MM.1S (cell line): Measurements from ENCODE around the gene CCND2.

Experiments used
- DNase-seq: peaks from one replicate; pipeline ENCODE4 v3.0.0-alpha.2; 2015
- H2AFZ ChIP-seq: fragments of 300-600 bp; sonication (generic); 2 replicates; pipeline ENCODE4 v1.6.0; 2016; ENCODE audit warnings: antibody characterized with exemption, low read length
- H3F3A ChIP-seq: fragments of 300-600 bp; sonication (generic); 2 replicates; pipeline ENCODE4 v1.6.1; 2016; ENCODE audit warnings: mild to moderate bottlenecking, antibody characterized with exemption, low read length, moderate library complexity, mixed read lengths; ENCODE audit not compliant: insufficient read depth
- H3K27ac ChIP-seq: fragments of 300-600 bp; sonication (generic); 2 replicates; pipeline ENCODE4 v1.5.1; 2016; ENCODE audit warnings: mild to moderate bottlenecking, low read length
- H3K27me3 ChIP-seq: fragments of 300-600 bp; sonication (generic); replicated peaks from 2 replicates; pipeline ENCODE4 v1.6.0; 2016; ENCODE audit warnings: low read length; ENCODE audit not compliant: insufficient read depth
- H3K36me3 ChIP-seq: fragments of 300-600 bp; sonication (generic); replicated peaks from 2 replicates; pipeline ENCODE4 v1.6.1; 2016; ENCODE audit warnings: mild to moderate bottlenecking, low read length, mixed read lengths; ENCODE audit not compliant: insufficient read depth
- H3K4me1 ChIP-seq: fragments of 300-600 bp; sonication (generic); 2 replicates; pipeline ENCODE4 v1.6.1; 2016; ENCODE audit warnings: low read length, mixed read lengths
- H3K4me2 ChIP-seq: fragments of 300-600 bp; sonication (generic); 2 replicates; pipeline ENCODE4 v1.6.0; 2016; ENCODE audit warnings: low read depth, low read length
- H3K4me3 ChIP-seq: fragments of 300-600 bp; sonication (generic); 2 replicates; pipeline ENCODE4 v1.5.1; 2016; ENCODE audit warnings: low read length, mixed read lengths
- H3K79me2 ChIP-seq: fragments of 300-600 bp; sonication (generic); 2 replicates; pipeline ENCODE4 v1.6.1; 2016; ENCODE audit warnings: mixed run types, low read length, mixed read lengths
- H3K9ac ChIP-seq: fragments of 300-600 bp; sonication (generic); 2 replicates; pipeline ENCODE4 v1.6.1; 2016; ENCODE audit warnings: low read length, mixed read lengths
- H3K9me2 ChIP-seq: fragments of 300-600 bp; sonication (generic); replicated peaks from 2 replicates; pipeline ENCODE4 v1.6.1; 2016; ENCODE audit warnings: mild to moderate bottlenecking, low read length, mixed read lengths; ENCODE audit not compliant: insufficient read depth
- H3K9me3 ChIP-seq: fragments of 300-600 bp; sonication (generic); replicated peaks from 2 replicates; pipeline ENCODE4 v1.6.1; 2016; ENCODE audit warnings: mild to moderate bottlenecking, low read length, mixed read lengths; ENCODE audit not compliant: insufficient read depth
- H4K20me1 ChIP-seq: fragments of 300-600 bp; sonication (generic); 2 replicates; pipeline ENCODE4 v1.6.1; 2016; ENCODE audit warnings: mild to moderate bottlenecking, low read length, moderate library complexity, mixed read lengths; ENCODE audit not compliant: insufficient read depth
- EZH2 ChIP-seq: fragments of 300-600 bp; sonication (generic); optimal IDR thresholded peaks from 2 replicates; pipeline ENCODE3; 2017; ENCODE audit warnings: low read depth, mild to moderate bottlenecking, antibody characterized with exemption, low read length, mixed read lengths
- EZH2phosphoT487 ChIP-seq: fragments of 300-600 bp; sonication (generic); IDR thresholded peaks from 2 replicates; pipeline ENCODE4 v1.6.1; 2018; ENCODE audit warnings: antibody characterized with exemption, low read length
- TF ChIP-seq, protein P1 (sequence below): fragments of 300-600 bp; sonication (generic); IDR thresholded peaks from 2 replicates; pipeline ENCODE4 v1.5.1; 2016; ENCODE audit warnings: antibody characterized with exemption, low read length, mixed read lengths

The CCND2 gene

DNA sequence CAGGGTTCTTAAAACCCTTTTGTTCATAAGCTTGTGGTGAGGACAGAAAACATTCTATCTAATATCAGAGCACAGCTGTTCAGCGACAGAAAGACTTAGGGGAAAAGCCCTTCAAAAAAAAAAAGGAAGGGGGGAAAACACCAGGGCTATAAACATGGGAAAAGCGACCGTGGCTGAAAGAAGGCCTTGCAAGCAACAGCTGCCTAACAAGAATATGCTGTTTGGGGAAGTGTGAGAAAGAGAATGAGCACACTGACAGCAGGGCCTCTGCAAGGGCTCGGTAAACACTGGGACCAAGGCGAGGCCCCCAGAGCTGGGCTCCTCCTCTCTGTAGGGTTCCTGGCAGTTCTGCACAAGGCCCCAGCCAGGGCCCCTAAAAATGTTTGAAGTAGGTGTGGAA lies 27.4 kb upstream of the CCND2 start:
- no peaks in the 10 kb centered on the region for H3K9me3 ChIP-seq
- no peaks in the 10 kb centered on the region for H3K79me2 ChIP-seq
- peaks cover 27% of the 10 kb centered on the region for H3K4me1 ChIP-seq
- no peak overlapping the region for H3K4me3 ChIP-seq
- peaks cover 8% of the 10 kb centered on the region; the same call in 1 of the 2 replicates for H3K27me3 ChIP-seq
- no peaks in the 10 kb centered on the region for H3K9me2 ChIP-seq
- peaks cover 22% of the 10 kb centered on the region for H3F3A ChIP-seq
- no peaks in the 10 kb centered on the region for H3K36me3 ChIP-seq
- H3K4me2 ChIP-seq = peak overlapping the region; percentile 44
- no peak overlapping the region for H2AFZ ChIP-seq
- H3K9ac ChIP-seq = peak overlapping the region; percentile 50
- DNase-seq = peak; percentile 34
- peak overlapping the region; percentile 87 for H3K27ac ChIP-seq
- TF ChIP-seq, protein P1, sequence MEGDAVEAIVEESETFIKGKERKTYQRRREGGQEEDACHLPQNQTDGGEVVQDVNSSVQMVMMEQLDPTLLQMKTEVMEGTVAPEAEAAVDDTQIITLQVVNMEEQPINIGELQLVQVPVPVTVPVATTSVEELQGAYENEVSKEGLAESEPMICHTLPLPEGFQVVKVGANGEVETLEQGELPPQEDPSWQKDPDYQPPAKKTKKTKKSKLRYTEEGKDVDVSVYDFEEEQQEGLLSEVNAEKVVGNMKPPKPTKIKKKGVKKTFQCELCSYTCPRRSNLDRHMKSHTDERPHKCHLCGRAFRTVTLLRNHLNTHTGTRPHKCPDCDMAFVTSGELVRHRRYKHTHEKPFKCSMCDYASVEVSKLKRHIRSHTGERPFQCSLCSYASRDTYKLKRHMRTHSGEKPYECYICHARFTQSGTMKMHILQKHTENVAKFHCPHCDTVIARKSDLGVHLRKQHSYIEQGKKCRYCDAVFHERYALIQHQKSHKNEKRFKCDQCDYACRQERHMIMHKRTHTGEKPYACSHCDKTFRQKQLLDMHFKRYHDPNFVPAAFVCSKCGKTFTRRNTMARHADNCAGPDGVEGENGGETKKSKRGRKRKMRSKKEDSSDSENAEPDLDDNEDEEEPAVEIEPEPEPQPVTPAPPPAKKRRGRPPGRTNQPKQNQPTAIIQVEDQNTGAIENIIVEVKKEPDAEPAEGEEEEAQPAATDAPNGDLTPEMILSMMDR = no peak
- no peaks in the 10 kb centered on the region for H4K20me1 ChIP-seq

DNA sequence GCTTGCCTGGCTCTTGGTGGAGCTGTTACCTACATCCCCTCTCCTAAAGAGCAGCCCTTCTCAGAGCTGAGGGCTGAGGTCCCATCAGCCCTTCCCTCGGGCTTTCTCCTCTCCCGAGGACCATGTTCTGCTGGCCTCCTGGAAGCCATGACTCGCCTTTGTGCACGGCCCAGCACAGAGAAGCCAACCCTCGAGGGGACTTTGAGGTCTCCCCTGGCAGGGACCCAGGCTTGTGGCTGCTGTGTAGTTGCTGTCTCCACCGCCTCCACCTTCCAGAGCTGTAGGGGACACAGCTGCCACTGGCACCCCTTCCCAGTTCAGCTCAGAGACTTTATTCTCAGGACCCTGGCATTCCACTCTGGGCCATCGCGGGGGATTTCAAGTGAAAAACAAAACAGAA lies 22.9 kb upstream of the CCND2 start:
- Histone ChIP-seq H3K36me3 (no peaks in the 10 kb centered on the region), H3K27me3 (0 out of 2 replicates have a peak, but pooled peaks cover 5% of the 10 kb centered on the region), H4K20me1 (no peaks in the 10 kb centered on the region), H3K9ac (no peak overlapping the region), H3K4me1 (peaks cover 14% of the 10 kb centered on the region), H3K27ac (no peak overlapping the region), H3K79me2 (no peaks in the 10 kb centered on the region), H3K4me3 (no peak overlapping the region), H3F3A (peaks cover 14% of the 10 kb centered on the region), H2AFZ (no peak overlapping the region), H3K9me3 (no peaks in the 10 kb centered on the region), H3K4me2 (no peak overlapping the region), H3K9me2 (no peaks in the 10 kb centered on the region)
- no peak for DNase-seq
- no peak for TF ChIP-seq EZH2phosphoT487
- TF ChIP-seq EZH2 = no peak
- TF ChIP-seq, protein P1 = no peak

DNA sequence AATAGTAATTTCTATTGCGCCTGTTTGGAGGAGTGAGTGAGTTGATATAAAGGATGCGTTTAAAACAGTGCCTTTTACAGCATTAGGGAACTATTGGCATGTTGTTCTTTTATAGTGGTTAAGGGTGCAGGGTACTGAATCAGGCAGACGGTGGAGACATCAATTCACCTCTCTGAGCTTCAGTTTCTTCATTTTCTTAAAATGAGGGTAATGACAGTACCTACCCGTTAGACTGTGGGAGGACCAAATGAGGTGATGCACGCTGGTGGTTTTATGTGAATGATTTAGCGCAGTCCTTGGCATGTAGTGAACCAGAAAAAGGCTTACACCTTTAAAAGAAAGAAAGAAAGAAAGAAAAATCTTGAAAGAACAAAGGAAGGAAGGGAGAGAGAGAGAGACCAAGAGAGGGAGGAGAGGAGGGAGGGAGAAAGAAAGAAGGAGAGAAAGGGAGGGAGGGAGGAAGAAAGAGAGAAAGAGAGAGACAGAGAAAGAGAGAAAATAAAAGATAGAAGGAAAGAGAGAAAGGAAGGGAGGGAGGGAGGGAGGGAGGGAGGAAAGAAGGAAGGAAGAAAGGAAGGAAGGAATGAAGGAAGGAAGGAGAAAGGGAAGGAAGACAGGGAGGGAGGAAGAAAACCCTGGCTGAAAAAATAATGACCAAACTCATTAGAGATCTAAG lies 22.2 kb upstream of the CCND2 start:
- Histone ChIP-seq H3K9me2 (no peaks in the 10 kb centered on the region), H2AFZ (no peak overlapping the region), H3K9ac (no peak overlapping the region), H3K4me2 (no peak overlapping the region), H3K4me1 (peaks cover 7% of the 10 kb centered on the region), H3F3A (peaks cover 7% of the 10 kb centered on the region), H3K9me3 (no peaks in the 10 kb centered on the region), H3K79me2 (no peaks in the 10 kb centered on the region), H3K27ac (no peak overlapping the region), H3K4me3 (no peak overlapping the region), H3K36me3 (no peaks in the 10 kb centered on the region), H4K20me1 (no peaks in the 10 kb centered on the region), H3K27me3 (0 out of 2 replicates have a peak, but pooled peaks cover 5% of the 10 kb centered on the region)
- DNase-seq = no peak
- TF ChIP-seq EZH2 (no peak), EZH2phosphoT487 (no peak)
- TF ChIP-seq, protein P1 = no peak
